Sciatic nerve (tissue), 2 donors: ENCODE results near the gene TRIM16. TPM values are rescaled to one million over a fixed set of nuclear protein-coding genes. Genes with fewer than 3 reads are reported as not detected.
A peak's percentile ranks its signal among the peaks of the same experiment; 100 is the strongest.
"Not testable (repeated sequence)": the region's sequence is repeated elsewhere in the genome, so short reads cannot be mapped to it uniquely, and the experiment has no call there.

Experiments
- ATAC-seq: fragments of 200-7000 bp; cut with Tn5 transposase; one replicate; pipeline ENCODE4 v1.9.1; 2020; ENCODE audit warnings: mild to moderate bottlenecking, moderate library complexity
- DNase-seq: peaks from one replicate; pipeline ENCODE4 v3.0.0-alpha.2; 2020; ENCODE audit warnings: low spot score
- intact Hi-C: fragments of 100-400 bp; cut with DNase I; formaldehyde crosslinking; loops from one replicate; pipeline ENCODE4 v1.14.2; 2022
- total RNA-seq: library from RNA; stranded (reverse); fragmentation: NEBNext Ultra II Directional; extraction: Animal tissue kit (Norgen Biotek cat#: 25700); gene quantifications from one replicate; pipeline ENCODE4 v1.2.1, GENCODE V29; 2021
- donor health status: DM: no; HTN: no; CAD: no.
- donor health status: DM: no; HTN: no; CAD: no.

Gene TRIM16
- total RNA-seq, 1 donor from 2014 or later, result 17.3 TPM

- no peak for ATAC-seq
- intact Hi-C loops, result no loop called here
- DNase-seq, result no peak
Measured at GRCh38 chr17:15662681-15663080, 21.4 kb downstream of the TRIM16 start.

- DNase-seq, result no peak
- no peak for ATAC-seq
- intact Hi-C loops, result no loop called here
Measured at GRCh38 chr17:15660077-15660476, 24.0 kb downstream of the TRIM16 start.

- no peak for ATAC-seq
- no peak for DNase-seq
Measured at GRCh38 chr17:15659663-15660062, 24.4 kb downstream of the TRIM16 start.

GRCh38 chr17:15659236-15659635 lies 24.9 kb downstream of the TRIM16 start:
- no peak for ATAC-seq
- no peak for DNase-seq
- intact Hi-C loops, result loop anchor here (5.0 kb wide), 1 partner anchor 1447 kb away; no protein-coding TSS in a partner anchor

More at GRCh38 chr17:15659663-15660062, 24.4 kb downstream of the TRIM16 start:
- intact Hi-C loops, result loop anchor here (5.0 kb wide), 1 partner anchor 1447 kb away; no protein-coding TSS in a partner anchor

- intact Hi-C loops, result loop anchor here (5.0 kb wide), 1 partner anchor 1446 kb away; no protein-coding TSS in a partner anchor
- no peak for ATAC-seq
- no peak for DNase-seq
Measured at GRCh38 chr17:15658296-15658695, 25.8 kb downstream of the TRIM16 start.

GRCh38 chr17:15657868-15658267 lies 26.2 kb downstream of the TRIM16 start:
- ATAC-seq (no peak), DNase-seq (no peak)
- intact Hi-C loops, result loop anchor here (5.0 kb wide), 1 partner anchor 1446 kb away; no protein-coding TSS in a partner anchor

GRCh38 chr17:15654886-15655561 lies 29.1 kb downstream of the TRIM16 start:
- no peak for ATAC-seq
- no peak for DNase-seq
- intact Hi-C loops, result loop anchor here (5.0 kb wide), 1 partner anchor 1443 kb away; no protein-coding TSS in a partner anchor

- DNase-seq, intact Hi-C loops, ATAC-seq: not testable (repeated sequence)
Measured at GRCh38 chr17:15654401-15654800, 29.7 kb downstream of the TRIM16 start.

- ATAC-seq (no peak), DNase-seq (no peak)
- intact Hi-C loops, result no loop called here
Measured at GRCh38 chr17:15652960-15653359, 31.2 kb downstream of the TRIM16 start.

- ATAC-seq (peak; percentile 96), DNase-seq (peak; percentile 92)
- intact Hi-C loops, result no loop called here
Measured at GRCh38 chr17:15651583-15652110, 32.5 kb downstream of the TRIM16 start.

- peak; percentile 4 for ATAC-seq
- intact Hi-C loops, result no loop called here
- no peak for DNase-seq
Measured at GRCh38 chr17:15650741-15651582, 33.1 kb downstream of the TRIM16 start.

- ATAC-seq (no peak), DNase-seq (no peak)
Measured at GRCh38 chr17:15649861-15650421, 34.2 kb downstream of the TRIM16 start.

GRCh38 chr17:15648386-15648785 lies 35.7 kb downstream of the TRIM16 start:
- DNase-seq (no peak), ATAC-seq (no peak)
- intact Hi-C loops, result no loop called here

More at GRCh38 chr17:15649861-15650421, 34.2 kb downstream of the TRIM16 start:
- intact Hi-C loops, result no loop called here

GRCh38 chr17:15645942-15646312 lies 38.2 kb downstream of the TRIM16 start:
- ATAC-seq, result peak; percentile 45
- DNase-seq, intact Hi-C loops: not testable (repeated sequence)

GRCh38 chr17:15645099-15645941 lies 38.8 kb downstream of the TRIM16 start:
- DNase-seq, intact Hi-C loops: not testable (repeated sequence)
- ATAC-seq, result peak; percentile 69

GRCh38 chr17:15642505-15643251 lies 41.4 kb downstream of the TRIM16 start:
- intact Hi-C loops, ATAC-seq, DNase-seq: not testable (repeated sequence)

- intact Hi-C loops, ATAC-seq, DNase-seq: not testable (repeated sequence)
Measured at GRCh38 chr17:15642014-15642413, 42.1 kb downstream of the TRIM16 start.
